Fibroblast of lung (primary cell): ENCODE measurements around the gene BTNL2. TPM values are rescaled to one million over a fixed set of nuclear protein-coding genes. Genes with fewer than 3 reads are reported as not detected.

Experiments used
- DNase-seq, 2 donors: peaks; one replicate each; pipeline versions ENCODE4 v3.0.0 to v3.0.0-alpha.2; 2010; ENCODE audit warnings: low read depth in 2 of 2
- H2AFZ ChIP-seq: 2 replicates; pipeline ENCODE4 v1.5.1; 2012; ENCODE audit warnings: low read length, control low read depth, inconsistent platforms
- H3K27ac ChIP-seq: 2 replicates; pipeline ENCODE4 v1.5.1; 2011; ENCODE audit warnings: low read length, control low read depth; ENCODE audit not compliant: insufficient read depth
- H3K27me3 ChIP-seq: 2 replicates; pipeline ENCODE4 v1.5.1; 2011; ENCODE audit warnings: mild to moderate bottlenecking, low read length; ENCODE audit not compliant: control insufficient read depth, insufficient read depth
- H3K36me3 ChIP-seq: 2 replicates; pipeline ENCODE4 v1.5.1; 2011; ENCODE audit warnings: low read length; ENCODE audit not compliant: control insufficient read depth, insufficient read depth
- H3K4me1 ChIP-seq: 2 replicates; pipeline ENCODE4 v1.5.1; 2011; ENCODE audit warnings: low read length; ENCODE audit not compliant: control insufficient read depth, insufficient read depth; ENCODE audit errors: extremely low read depth
- H3K4me2 ChIP-seq: 2 replicates; pipeline ENCODE4 v1.5.1; 2011; ENCODE audit warnings: low read length, control low read depth; ENCODE audit not compliant: insufficient read depth; ENCODE audit errors: extremely low read depth
- H3K4me3 ChIP-seq, 4 experiments: fragments of 200-600 bp in 1 of 4; sonication (generic) in 1 of 4; replicated peaks in 1 of 4; 2 replicates each; pipeline ENCODE4 v1.5.1; 2011 to 2016; ENCODE audit warnings: low read length in 4 of 4, low read depth in 3 of 4, mild to moderate bottlenecking in 3 of 4, control low read depth in 2 of 4, inconsistent platforms in 1 of 4, mixed read lengths in 1 of 4; ENCODE audit not compliant: insufficient read depth in 1 of 4; ENCODE audit errors: control extremely low read depth in 1 of 4
- H3K79me2 ChIP-seq: 2 replicates; pipeline ENCODE4 v1.5.1; 2012; ENCODE audit warnings: mild to moderate bottlenecking, low read length, inconsistent platforms; ENCODE audit not compliant: control insufficient read depth, insufficient read depth
- H3K9ac ChIP-seq: 2 replicates; pipeline ENCODE4 v1.5.1; 2011; ENCODE audit warnings: mild to moderate bottlenecking, low read length, control low read depth; ENCODE audit not compliant: insufficient read depth
- H3K9me3 ChIP-seq: 2 replicates; pipeline ENCODE4 v1.5.1; 2012; ENCODE audit warnings: low read depth, low read length; ENCODE audit not compliant: control insufficient read depth, insufficient read depth
- H4K20me1 ChIP-seq: 2 replicates; pipeline ENCODE4 v1.5.1; 2011; ENCODE audit warnings: low read length; ENCODE audit not compliant: control insufficient read depth, insufficient read depth; ENCODE audit errors: extremely low read depth
- EZH2 ChIP-seq: IDR thresholded peaks from 2 replicates; pipeline ENCODE4 v1.5.1; 2012; ENCODE audit warnings: low read length, control low read depth, mild to moderate bottlenecking; ENCODE audit errors: missing control alignments
- polyA plus RNA-seq, 2 donors: library from polyadenylated mRNA; depleted of rRNA in 1 of 2; stranded (reverse) in 1 of 2; unstranded in 1 of 2; fragments of >200 nt; gene quantifications; 2 replicates each; pipeline ENCODE4 v1.2.1, GENCODE V29; 2011 to 2012; ENCODE audit warnings: missing spikeins in 1 of 2
- total RNA-seq: library from RNA; depleted of rRNA; stranded (reverse); fragments of >200 nt; gene quantifications from 2 replicates; pipeline ENCODE4 v1.2.1, GENCODE V29; 2014
- TF ChIP-seq, protein P1 (sequence below), 2 donors: IDR thresholded peaks in 1 of 2; conservative IDR thresholded peaks in 1 of 2; 1 replicate in 1 of 2; 2 replicates in 1 of 2; pipeline ENCODE4 v1.5.1; 2011 to 2012; ENCODE audit warnings: low read length in 2 of 2, control low read depth in 1 of 2, inconsistent platforms in 1 of 2, low read depth in 1 of 2, mild to moderate bottlenecking in 1 of 2

BTNL2 gene
- total and polyA plus RNA-seq, 2 donors (not counting 1 experiment from before 2014, with no cell fraction given): not detected

GRCh38 chr6:32386040-32386439 is 20.9 kb downstream of the BTNL2 start:
- TF ChIP-seq, protein P1, sequence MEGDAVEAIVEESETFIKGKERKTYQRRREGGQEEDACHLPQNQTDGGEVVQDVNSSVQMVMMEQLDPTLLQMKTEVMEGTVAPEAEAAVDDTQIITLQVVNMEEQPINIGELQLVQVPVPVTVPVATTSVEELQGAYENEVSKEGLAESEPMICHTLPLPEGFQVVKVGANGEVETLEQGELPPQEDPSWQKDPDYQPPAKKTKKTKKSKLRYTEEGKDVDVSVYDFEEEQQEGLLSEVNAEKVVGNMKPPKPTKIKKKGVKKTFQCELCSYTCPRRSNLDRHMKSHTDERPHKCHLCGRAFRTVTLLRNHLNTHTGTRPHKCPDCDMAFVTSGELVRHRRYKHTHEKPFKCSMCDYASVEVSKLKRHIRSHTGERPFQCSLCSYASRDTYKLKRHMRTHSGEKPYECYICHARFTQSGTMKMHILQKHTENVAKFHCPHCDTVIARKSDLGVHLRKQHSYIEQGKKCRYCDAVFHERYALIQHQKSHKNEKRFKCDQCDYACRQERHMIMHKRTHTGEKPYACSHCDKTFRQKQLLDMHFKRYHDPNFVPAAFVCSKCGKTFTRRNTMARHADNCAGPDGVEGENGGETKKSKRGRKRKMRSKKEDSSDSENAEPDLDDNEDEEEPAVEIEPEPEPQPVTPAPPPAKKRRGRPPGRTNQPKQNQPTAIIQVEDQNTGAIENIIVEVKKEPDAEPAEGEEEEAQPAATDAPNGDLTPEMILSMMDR (conservative IDR thresholded peaks at IDR 0.05 in 1 of 2, IDR thresholded peaks at IDR 0.05 in 1 of 2; ENCODE audit: low read depth in 1 of 2, low read length in 2 of 2): no peak
- TF ChIP-seq EZH2: no peak
- H4K20me1 ChIP-seq: no peaks in the 10 kb centered on the region
- no peaks in the 10 kb centered on the region for H3K9me3 ChIP-seq
- no peaks in the 10 kb centered on the region for H3K36me3 ChIP-seq
- H3K4me3 ChIP-seq: no peak overlapping the region
- no peak overlapping the region for H3K27ac ChIP-seq
- H2AFZ ChIP-seq: no peak overlapping the region
- no peaks in the 10 kb centered on the region for H3K79me2 ChIP-seq
- no peak overlapping the region for H3K9ac ChIP-seq
- no peaks in the 10 kb centered on the region for H3K27me3 ChIP-seq
- H3K4me2 ChIP-seq: no peak overlapping the region
- DNase-seq: no peak
- H3K4me1 ChIP-seq: no peaks in the 10 kb centered on the region

GRCh38 chr6:32382757-32383420 is 24.1 kb downstream of the BTNL2 start:
- Histone ChIP-seq H3K79me2 (no peaks in the 10 kb centered on the region), H3K4me3 (no peak overlapping the region), H3K4me2 (no peak overlapping the region), H3K9ac (no peak overlapping the region), H2AFZ (no peak overlapping the region), H3K36me3 (no peaks in the 10 kb centered on the region), H3K27ac (no peak overlapping the region), H3K4me1 (no peaks in the 10 kb centered on the region), H3K27me3 (no peaks in the 10 kb centered on the region), H3K9me3 (no peaks in the 10 kb centered on the region), H4K20me1 (no peaks in the 10 kb centered on the region)
- no peak for TF ChIP-seq EZH2
- TF ChIP-seq, protein P1 (conservative IDR thresholded peaks at IDR 0.05 in 1 of 2, IDR thresholded peaks at IDR 0.05 in 1 of 2; ENCODE audit: low read depth in 1 of 2, low read length in 2 of 2): no peak
- DNase-seq: no peak

GRCh38 chr6:32379545-32379944 is 27.4 kb downstream of the BTNL2 start:
- H3K4me1 ChIP-seq: no peaks in the 10 kb centered on the region
- H4K20me1 ChIP-seq: no peaks in the 10 kb centered on the region
- H3K9ac ChIP-seq: no peak overlapping the region
- H3K27ac ChIP-seq: no peak overlapping the region
- no peak overlapping the region for H3K4me3 ChIP-seq
- H3K36me3 ChIP-seq: no peaks in the 10 kb centered on the region
- TF ChIP-seq, protein P1 (conservative IDR thresholded peaks at IDR 0.05 in 1 of 2, IDR thresholded peaks at IDR 0.05 in 1 of 2; ENCODE audit: low read depth in 1 of 2, low read length in 2 of 2): no peak
- no peak for TF ChIP-seq EZH2
- no peaks in the 10 kb centered on the region for H3K79me2 ChIP-seq
- no peaks in the 10 kb centered on the region for H3K9me3 ChIP-seq
- DNase-seq: no peak
- H3K27me3 ChIP-seq: no peaks in the 10 kb centered on the region
- H2AFZ ChIP-seq: no peak overlapping the region
- no peak overlapping the region for H3K4me2 ChIP-seq
